GM21619 (cell line): ENCODE measurements around the gene NBPF19.
"Not testable (repeated sequence)": the region's sequence is repeated elsewhere in the genome, so short reads cannot be mapped to it uniquely, and the experiment has no call there.

ENCODE experiments used
- ATAC-seq: cut with Tn5 transposase; IDR thresholded peaks from one replicate; pipeline ENCODE4 v1.9.1; 2021; ENCODE audit not compliant: unreplicated experiment

Gene NBPF19

GRCh38 chr1:149474745-149475144 lies at the start of gene NBPF19:
Gene NBPF19, plus strand, starts transcription at chr1:149475045. Its CDS starts 888 bp downstream, at chr1:149475933.
- ATAC-seq: not testable (repeated sequence)

- ATAC-seq: not testable (repeated sequence)
Observed at GRCh38 chr1:149428317-149428716, 46.5 kb upstream of the NBPF19 start.

- not testable (repeated sequence) for ATAC-seq
Observed at GRCh38 chr1:149445451-149445850, 29.4 kb upstream of the NBPF19 start.

GRCh38 chr1:149452196-149452595 lies 22.6 kb upstream of the NBPF19 start:
- ATAC-seq: not testable (repeated sequence)

- ATAC-seq: not testable (repeated sequence)
Observed at GRCh38 chr1:149452652-149453051, 22.2 kb upstream of the NBPF19 start.

- not testable (repeated sequence) for ATAC-seq
Observed at GRCh38 chr1:149558350-149558825, 83.5 kb downstream of the NBPF19 start.

- not testable (repeated sequence) for ATAC-seq
Observed at GRCh38 chr1:149561806-149562205, 87.0 kb downstream of the NBPF19 start.

- not testable (repeated sequence) for ATAC-seq
Observed at GRCh38 chr1:149565485-149565884, 90.6 kb downstream of the NBPF19 start.

GRCh38 chr1:149572763-149573162 lies 97.9 kb downstream of the NBPF19 start:
- ATAC-seq: not testable (repeated sequence)

GRCh38 chr1:149585592-149585991 lies 110.7 kb downstream of the NBPF19 start:
- not testable (repeated sequence) for ATAC-seq
